Fibroblast of pulmonary artery (primary cell): ENCODE results near the gene RUSC2.
"Not testable (repeated sequence)": the region's sequence is repeated elsewhere in the genome, so short reads cannot be mapped to it uniquely, and the experiment has no call there.

Source experiments
- DNase-seq: peaks from one replicate; pipeline ENCODE4 v3.0.0-alpha.2; 2010; ENCODE audit warnings: low read depth
- H3K4me3 ChIP-seq: replicated peaks from 2 replicates; pipeline ENCODE4 v1.5.1; 2011; ENCODE audit warnings: low read depth, mild to moderate bottlenecking, control low read depth, low read length, moderate library complexity
- TF ChIP-seq, protein P1 (sequence below): IDR thresholded peaks from 2 replicates; pipeline ENCODE4 v1.5.1; 2011; ENCODE audit warnings: mild to moderate bottlenecking, control low read depth, low read length, inconsistent platforms; ENCODE audit errors: missing control alignments

Gene RUSC2

DNA sequence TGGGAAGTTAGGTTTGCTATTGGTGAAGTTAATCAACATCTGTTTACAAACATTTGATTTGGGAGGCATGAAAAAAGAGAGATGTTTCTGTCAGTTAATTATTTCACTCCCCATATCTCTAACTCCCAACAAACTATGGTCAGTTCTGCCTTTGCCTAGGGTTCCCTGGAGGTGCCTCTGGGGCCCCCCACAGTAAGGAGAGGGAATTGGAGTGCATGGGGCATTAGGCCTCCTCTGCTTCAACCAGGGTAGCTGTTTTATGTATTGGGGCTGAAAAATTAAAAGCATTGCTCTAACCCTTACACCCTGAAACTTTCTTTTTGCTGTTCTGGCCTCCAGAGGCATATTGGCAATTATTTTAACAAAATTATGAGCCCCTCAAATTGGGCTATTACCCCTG is 32.3 kb downstream of the RUSC2 start:
- TF ChIP-seq, protein P1, sequence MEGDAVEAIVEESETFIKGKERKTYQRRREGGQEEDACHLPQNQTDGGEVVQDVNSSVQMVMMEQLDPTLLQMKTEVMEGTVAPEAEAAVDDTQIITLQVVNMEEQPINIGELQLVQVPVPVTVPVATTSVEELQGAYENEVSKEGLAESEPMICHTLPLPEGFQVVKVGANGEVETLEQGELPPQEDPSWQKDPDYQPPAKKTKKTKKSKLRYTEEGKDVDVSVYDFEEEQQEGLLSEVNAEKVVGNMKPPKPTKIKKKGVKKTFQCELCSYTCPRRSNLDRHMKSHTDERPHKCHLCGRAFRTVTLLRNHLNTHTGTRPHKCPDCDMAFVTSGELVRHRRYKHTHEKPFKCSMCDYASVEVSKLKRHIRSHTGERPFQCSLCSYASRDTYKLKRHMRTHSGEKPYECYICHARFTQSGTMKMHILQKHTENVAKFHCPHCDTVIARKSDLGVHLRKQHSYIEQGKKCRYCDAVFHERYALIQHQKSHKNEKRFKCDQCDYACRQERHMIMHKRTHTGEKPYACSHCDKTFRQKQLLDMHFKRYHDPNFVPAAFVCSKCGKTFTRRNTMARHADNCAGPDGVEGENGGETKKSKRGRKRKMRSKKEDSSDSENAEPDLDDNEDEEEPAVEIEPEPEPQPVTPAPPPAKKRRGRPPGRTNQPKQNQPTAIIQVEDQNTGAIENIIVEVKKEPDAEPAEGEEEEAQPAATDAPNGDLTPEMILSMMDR: peak; percentile 18
- no peak for DNase-seq
- H3K4me3 ChIP-seq: no peak overlapping the region

DNA sequence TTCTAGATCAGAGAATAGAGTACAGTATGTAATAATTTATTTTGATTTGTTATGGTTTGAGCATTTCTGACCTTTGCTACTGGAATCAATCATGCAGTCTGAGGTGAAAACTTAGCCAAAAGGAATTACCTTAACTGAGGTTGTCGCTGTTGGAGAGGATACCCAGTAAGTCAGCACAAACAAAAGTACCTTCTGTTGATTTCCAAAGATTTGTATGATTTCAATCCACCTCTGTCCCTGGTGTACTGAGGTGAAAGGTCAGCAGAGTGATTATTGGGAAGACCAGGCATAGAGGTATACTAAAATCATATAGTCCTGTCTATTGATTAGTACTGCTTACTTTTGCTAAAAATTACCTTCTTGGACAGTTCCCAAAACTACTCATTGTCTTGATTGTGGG is 32.8 kb downstream of the RUSC2 start:
- DNase-seq: no peak
- TF ChIP-seq, protein P1: no peak
- no peak overlapping the region for H3K4me3 ChIP-seq

DNA sequence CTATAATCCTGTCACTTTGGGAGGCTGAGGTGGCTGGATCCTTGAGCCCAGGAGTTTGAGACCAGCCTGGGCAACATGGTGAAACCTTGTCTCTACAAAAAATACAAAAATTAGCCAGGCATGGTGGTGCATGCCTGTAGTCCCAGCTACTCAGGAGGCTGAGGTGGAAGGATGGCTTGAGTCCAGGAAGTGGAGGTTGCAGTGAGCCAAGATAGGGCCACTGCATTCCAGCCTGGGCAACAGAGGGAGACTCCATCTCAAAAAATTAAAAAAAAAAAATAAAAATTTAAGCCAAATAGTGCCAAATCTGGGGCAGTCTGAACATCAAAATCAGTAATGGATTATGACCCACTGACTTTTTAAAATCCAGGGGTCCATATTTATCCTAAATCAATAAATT is 33.6 kb downstream of the RUSC2 start:
- H3K4me3 ChIP-seq, DNase-seq: not testable (repeated sequence)

GRCh38 chr9:35526087-35526801 is 36.3 kb downstream of the RUSC2 start:
- DNase-seq: peak; percentile 72
- no peak overlapping the region for H3K4me3 ChIP-seq
- TF ChIP-seq, protein P1: no peak

DNA sequence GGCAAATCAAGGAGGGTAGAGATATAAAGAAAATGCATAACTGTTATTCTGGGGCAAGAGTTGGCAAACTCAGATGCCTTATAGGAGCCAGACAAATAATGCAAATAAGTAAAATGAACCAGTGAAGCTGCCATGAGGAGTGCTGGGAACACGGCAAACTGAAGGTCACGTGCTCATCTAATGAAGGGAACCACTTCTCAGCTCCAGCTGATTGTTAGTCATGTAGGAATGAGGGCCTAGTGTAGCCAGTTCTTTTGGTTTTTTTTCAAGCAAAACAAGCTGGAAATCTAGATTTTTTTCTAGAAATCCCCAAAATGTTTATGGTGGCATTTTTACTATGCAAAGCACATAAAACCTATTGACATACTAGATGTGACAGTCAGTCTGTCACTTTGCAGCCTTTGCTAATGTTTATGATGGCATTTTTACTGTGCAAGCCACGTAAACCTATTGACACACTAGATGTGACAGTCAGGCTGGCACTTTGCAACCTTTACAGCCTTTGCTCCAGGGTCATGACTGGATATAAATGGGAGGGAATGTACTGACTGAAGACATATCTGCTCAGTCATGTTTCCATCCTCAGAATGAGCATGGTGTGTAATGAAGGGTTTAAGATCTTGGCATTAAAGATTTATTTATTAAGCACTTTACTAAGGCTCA is 39.4 kb downstream of the RUSC2 start:
- TF ChIP-seq, protein P1: no peak
- no peak for DNase-seq
- no peak overlapping the region for H3K4me3 ChIP-seq

DNA sequence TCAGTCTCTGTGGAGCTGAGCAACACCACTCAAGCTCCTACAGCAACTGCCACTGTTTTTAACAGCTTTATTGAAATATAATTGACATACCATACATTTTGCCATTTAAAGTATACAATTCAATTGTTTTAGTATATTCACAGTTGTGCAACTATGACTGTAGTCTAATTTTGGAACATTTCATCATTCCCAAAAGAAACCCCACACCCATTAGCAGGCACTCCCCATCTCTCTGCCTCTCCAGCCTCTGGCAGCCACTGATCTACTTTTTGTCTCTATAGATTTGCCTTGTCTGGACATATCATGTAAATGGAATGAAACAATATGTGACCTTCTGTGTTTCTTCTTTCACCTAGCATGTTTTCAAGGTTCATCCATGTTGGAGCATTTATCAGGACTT is 43.5 kb downstream of the RUSC2 start:
- no peak overlapping the region for H3K4me3 ChIP-seq
- DNase-seq: peak; percentile 60
- TF ChIP-seq, protein P1: no peak

GRCh38 chr9:35534921-35535320 is 45.0 kb downstream of the RUSC2 start:
- not testable (repeated sequence) for DNase-seq, H3K4me3 ChIP-seq

- TF ChIP-seq, protein P1: no peak
- peak; percentile 63 for DNase-seq
- H3K4me3 ChIP-seq: no peak overlapping the region
Observed at GRCh38 chr9:35537913-35538312, 48.0 kb downstream of the RUSC2 start.
